Measurements from ENCODE around the gene FGB.

FGB gene

DNA sequence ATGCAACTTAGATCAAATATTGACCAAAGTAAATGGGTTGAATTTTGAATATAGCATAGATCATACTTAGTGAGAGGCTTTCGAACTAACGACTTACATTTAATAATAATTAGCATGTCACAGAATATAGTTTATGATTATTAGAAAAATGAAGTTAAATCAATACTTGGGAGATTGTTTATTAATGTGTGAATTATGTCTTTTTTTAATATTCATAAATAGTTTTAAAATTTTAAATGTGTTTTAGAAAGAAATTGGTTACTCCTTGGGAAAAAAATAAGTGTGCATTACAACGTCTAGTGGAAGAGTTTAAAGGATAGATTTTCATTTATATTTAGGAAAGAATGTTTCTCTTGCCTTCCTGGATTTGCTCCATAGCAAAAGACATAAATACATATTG, 20.4 kb downstream of the FGB start:
- TF ChIP-seq, protein P1, sequence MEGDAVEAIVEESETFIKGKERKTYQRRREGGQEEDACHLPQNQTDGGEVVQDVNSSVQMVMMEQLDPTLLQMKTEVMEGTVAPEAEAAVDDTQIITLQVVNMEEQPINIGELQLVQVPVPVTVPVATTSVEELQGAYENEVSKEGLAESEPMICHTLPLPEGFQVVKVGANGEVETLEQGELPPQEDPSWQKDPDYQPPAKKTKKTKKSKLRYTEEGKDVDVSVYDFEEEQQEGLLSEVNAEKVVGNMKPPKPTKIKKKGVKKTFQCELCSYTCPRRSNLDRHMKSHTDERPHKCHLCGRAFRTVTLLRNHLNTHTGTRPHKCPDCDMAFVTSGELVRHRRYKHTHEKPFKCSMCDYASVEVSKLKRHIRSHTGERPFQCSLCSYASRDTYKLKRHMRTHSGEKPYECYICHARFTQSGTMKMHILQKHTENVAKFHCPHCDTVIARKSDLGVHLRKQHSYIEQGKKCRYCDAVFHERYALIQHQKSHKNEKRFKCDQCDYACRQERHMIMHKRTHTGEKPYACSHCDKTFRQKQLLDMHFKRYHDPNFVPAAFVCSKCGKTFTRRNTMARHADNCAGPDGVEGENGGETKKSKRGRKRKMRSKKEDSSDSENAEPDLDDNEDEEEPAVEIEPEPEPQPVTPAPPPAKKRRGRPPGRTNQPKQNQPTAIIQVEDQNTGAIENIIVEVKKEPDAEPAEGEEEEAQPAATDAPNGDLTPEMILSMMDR (IDR thresholded peaks at IDR 0.05; ENCODE audit: extremely low read depth, insufficient read depth, missing control alignments) = no peak
- DNase-seq (ENCODE audit: low spot score) = no peak
- in situ Hi-C loops (cut with MboI; ENCODE audit: low pct_unique_long_range_greater_than_20kb, low sequenced_read_pairs, unreplicated experiment) = no loop called here

GRCh38 chr4:154583677-154584076, 20.9 kb downstream of the FGB start:
- in situ Hi-C loops (cut with MboI; ENCODE audit: low pct_unique_long_range_greater_than_20kb, low sequenced_read_pairs, unreplicated experiment) = no loop called here
- TF ChIP-seq, protein P1 (IDR thresholded peaks at IDR 0.05; ENCODE audit: extremely low read depth, insufficient read depth, missing control alignments) = no peak
- DNase-seq (ENCODE audit: low spot score) = no peak

- TF ChIP-seq, protein P1 (IDR thresholded peaks at IDR 0.05; ENCODE audit: extremely low read depth, insufficient read depth, missing control alignments) = no peak
- no peak for DNase-seq (ENCODE audit: low spot score)
- in situ Hi-C loops (cut with MboI; ENCODE audit: low pct_unique_long_range_greater_than_20kb, low sequenced_read_pairs, unreplicated experiment) = no loop called here
Observed at GRCh38 chr4:154584259-154584658, 21.4 kb downstream of the FGB start.

DNA sequence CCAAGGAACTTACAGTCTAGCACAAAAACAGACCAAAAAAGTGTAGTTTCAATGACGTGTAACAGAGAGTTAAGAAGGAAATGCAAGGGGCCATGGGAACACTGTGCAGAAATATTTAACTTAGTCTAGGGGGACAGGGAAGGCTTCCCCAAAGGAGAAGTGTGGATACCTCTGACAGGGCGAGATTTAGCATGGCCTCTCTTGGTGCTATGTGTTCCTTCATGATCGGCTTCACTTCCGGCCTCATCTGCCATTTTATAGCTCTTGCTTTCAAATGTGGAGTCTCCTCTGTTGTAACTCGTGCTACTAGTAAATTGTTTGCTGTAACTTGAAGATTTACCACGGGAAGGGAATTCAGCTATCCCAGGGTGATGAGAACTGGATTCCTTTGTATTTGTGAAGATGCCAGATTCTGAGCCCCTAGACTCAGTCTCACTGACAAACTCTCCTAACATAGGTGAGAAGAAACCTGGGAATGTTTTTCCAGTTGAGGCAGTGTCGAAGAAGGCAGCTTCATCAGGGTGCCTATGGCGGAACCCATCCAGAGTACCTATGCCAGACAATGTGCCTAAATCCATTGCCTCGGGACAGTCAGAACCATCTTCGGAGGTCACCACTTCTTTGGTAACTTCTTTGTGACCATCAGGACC, 22.7 kb downstream of the FGB start:
- no peak for DNase-seq (ENCODE audit: low spot score)
- TF ChIP-seq, protein P1 (IDR thresholded peaks at IDR 0.05; ENCODE audit: extremely low read depth, insufficient read depth, missing control alignments) = no peak
- in situ Hi-C loops (cut with MboI; ENCODE audit: low pct_unique_long_range_greater_than_20kb, low sequenced_read_pairs, unreplicated experiment) = no loop called here

DNA sequence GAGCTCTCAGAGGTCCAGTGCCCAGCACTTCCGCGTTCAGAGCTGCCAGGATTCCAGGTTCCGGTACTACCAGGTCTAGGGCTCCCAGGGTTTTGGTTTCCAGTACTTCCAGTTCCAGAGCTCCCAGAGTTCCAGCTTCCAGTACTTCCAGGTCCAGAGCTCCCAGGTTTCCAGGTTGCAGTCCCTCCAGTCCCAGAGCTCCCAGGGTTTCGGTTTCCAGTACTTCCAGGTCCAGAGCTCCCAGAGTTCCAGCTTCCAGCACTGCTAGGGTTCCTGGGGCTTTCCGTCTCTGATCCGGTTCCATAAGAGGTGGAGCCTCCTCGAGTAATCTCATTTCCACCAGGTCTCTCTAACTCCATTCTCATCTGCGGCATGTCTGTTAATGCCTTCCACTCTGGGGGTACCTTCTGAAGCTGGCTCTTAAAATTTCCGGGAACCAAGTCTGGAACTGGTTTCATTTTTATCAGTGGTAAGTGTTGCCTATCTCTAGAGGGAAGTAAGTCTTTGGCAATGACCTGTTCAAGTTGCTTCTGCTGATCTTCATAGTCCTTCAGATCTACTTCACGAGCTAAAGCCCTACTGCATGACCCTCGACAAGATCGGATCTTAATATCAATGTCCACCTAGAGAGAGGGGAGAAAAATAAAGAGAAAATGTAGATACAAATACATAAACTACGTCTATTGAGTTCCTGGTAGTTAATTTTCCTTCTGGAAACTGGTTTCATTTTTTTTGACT, 23.7 kb downstream of the FGB start:
- in situ Hi-C loops (cut with MboI; ENCODE audit: low pct_unique_long_range_greater_than_20kb, low sequenced_read_pairs, unreplicated experiment) = no loop called here
- no peak for DNase-seq (ENCODE audit: low spot score)
- TF ChIP-seq, protein P1 (IDR thresholded peaks at IDR 0.05; ENCODE audit: extremely low read depth, insufficient read depth, missing control alignments) = no peak

DNA sequence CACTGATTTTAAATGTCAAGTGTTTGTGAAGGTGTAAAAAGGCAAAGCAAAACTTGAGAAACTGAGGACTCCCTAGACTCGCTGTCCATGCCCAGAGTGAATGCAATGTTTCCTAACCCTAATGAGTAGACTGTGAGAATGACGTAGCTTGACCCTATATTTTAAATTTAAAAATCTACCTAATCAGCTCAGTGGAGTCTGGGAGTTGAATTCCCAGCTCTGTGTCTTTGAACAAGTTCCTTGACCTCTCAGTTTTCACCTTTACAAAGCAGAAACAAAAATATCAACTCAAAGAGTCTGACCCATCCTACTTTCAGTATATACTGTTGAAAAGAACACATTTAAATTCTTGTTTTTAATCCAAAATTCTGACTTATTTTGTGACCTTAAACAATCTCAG, 25.4 kb downstream of the FGB start:
- DNase-seq (ENCODE audit: low spot score) = no peak
- in situ Hi-C loops (cut with MboI; ENCODE audit: low pct_unique_long_range_greater_than_20kb, low sequenced_read_pairs, unreplicated experiment) = no loop called here
- TF ChIP-seq, protein P1 (IDR thresholded peaks at IDR 0.05; ENCODE audit: extremely low read depth, insufficient read depth, missing control alignments) = no peak
